GM19328 (cell line): Measurements from ENCODE around the gene DGCR2.

ENCODE experiments used
- ATAC-seq: cut with Tn5 transposase; IDR thresholded peaks from one replicate; pipeline ENCODE4 v1.9.1; 2021; ENCODE audit warnings: mild to moderate bottlenecking, moderate library complexity; ENCODE audit not compliant: unreplicated experiment

Gene DGCR2

DNA sequence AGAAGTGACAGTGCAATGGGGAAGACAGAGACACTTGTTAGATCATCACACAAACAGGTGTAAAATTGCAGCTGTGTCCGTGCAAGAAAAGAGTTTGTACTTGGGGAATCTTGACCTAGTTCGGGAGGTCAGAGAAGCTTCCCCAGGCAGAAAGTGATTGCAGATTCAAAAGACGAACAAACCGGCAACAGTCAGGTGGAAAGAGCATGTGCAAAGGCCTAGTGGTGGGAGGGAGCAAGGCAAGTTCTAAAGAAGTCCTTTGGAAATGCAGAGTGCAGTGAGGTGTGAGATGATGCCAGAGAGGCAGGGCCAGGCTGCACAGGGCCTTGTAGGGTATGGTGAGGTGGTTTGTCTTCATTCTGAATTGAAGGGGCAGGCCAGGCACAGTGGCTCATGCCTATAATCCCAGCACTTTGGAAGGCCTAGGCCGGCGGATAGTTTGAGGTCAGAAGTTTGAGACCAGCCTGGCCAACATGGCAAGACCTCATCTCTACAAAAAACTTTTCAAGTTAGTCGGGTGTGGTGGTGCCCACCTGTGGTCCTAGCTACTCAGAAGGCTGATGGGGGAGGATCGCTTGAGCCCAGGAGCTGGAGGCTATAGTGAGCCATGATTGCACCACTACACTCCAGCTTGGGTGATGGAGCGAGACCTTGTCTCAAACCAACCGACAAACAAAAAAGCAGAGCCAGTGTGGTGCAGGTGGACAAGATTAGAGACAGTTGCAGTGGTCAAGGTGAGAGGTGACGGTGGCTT, 24.2 kb upstream of the DGCR2 start:
- ATAC-seq = no peak

GRCh38 chr22:19143967-19144400, 21.8 kb upstream of the DGCR2 start:
- no peak for ATAC-seq

DNA sequence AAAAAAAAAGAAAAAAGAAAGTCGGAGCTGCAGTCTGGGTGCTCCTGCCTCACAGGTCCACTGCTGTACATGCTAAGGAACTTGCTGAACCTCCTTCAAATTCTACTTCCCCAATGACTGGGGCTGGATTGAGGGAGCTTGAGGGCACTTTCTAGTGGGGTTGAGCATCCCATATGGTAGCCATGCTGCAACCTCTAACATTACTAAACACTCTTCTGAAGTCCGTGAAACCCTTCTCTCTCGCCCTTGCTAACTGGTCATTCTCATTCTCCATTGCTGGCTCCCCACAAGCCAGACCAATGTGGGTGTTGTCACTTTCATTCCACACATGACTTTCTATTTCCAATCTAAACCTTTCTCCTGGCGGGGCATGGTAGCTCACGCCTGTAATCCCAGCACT, 21.0 kb upstream of the DGCR2 start:
- ATAC-seq = no peak

DNA sequence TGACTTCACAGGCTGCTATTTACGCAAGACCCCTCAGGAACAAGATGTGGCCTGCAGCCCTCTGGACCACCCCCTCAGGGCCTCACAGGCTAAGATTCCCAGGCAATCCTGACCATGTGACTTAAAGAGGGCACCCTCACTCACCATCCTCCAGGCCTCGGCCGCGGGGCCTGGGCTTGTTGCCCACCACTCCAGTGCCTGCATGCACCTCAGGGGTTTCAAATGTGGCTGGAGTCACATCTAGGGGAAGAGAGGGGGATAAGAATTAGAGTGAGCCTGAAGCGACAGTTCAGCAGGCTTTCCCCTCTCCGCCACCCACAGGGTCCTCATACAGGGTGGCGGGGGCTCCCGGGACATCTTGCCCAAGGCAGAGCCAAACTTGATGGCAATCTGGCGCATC, 20.2 kb upstream of the DGCR2 start:
- ATAC-seq = no peak

DNA sequence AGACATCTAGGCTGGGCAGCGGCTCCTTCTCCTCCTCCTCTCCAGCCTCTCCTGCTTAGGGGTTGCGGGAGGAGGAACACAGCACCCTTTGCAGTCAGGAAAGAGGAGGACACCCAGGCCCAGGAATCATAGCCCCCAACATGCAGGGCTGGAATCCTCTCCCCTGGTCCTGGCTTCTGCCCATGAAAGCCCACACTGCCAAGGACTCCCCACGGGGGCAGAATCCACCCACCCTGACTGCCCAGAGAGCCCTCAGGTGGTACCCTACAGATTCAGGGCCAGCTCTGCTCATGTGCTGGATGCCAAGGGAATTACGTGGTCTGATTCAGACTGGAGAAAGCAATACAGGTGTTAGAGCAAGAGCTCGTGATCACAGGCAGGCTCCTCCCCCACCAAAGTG, 17.8 kb upstream of the DGCR2 start:
- ATAC-seq = no peak

GRCh38 chr22:19139001-19139356, 16.8 kb upstream of the DGCR2 start:
- no peak for ATAC-seq

DNA sequence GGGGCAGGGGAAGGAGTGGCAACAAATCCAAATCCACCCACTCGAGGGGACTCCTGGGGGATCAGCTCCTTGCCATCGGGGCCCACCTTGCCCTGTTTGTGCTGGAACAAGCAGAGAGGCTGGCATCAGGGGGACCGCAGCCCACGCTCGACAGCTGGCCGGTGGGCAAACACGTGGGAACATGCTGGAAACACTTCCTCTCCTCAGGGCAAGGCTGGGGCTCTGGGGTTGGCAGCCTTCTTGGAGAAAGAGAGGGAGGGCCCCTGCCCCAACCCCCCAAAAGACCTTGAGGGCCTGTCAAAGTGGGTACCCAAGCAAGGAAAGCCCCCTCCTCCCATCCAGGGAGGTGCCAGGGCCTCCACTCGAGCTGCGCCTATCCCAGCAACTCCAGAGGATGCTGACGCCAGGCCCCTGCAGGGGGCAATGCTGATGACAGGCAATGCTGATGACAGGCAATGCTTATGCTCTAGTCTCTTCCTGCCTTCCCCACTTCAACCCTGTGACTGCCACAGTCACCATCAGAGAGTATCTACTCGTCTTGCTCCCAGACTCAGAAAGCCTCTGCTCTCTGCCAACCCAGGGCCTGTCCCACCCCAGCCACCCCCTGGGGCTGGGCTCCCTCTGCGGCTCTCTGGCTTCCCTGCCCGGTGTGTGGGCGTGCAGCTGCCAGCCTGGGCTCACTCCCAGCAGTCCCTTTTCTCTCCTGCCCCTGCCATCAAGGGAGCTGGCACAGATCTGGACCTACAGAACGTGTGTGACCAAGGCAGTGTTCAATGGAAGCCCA, 16.2 kb upstream of the DGCR2 start:
- no peak for ATAC-seq

DNA sequence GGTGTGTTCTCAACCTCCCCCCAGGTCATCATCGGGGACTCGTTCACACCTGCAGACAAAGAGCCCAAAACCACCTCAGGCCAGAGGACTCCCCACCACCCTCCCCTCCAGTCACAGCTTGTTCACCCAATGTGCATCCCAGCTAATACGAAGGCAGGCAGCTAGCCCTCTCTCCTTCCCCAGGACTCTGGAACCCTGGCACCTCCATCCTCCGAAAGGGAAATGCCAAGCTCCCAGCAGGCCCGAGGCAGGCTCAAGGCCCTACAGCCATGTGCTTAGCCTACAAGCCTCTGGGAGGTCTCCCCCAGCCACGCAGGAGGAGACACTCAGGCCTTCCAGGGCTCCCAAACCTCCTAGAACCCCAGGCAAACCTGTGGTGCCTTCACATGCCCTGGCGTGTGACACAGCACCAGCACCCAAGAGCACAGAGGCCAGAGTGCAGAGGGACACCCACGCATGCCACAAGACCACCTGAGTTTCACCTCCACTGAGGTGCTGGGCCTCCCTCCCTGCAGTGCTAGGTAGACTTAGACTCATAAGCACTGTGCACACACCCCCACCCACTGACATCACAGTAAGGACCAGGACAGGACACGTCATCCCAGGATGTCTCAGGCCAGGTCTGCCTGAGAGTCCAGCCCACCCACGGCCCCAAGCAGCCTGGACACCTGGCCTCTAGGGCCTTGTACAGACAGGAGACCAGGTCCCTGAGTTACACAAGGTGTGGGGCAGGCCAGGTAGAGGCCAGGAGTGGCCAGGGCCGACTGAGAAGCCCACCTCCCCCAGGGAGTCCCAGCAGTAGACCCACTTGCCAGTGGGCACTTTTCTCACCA, 15.4 kb upstream of the DGCR2 start:
- ATAC-seq = no peak

- ATAC-seq = no peak
Observed at GRCh38 chr22:19136915-19137314, 14.7 kb upstream of the DGCR2 start.

- no peak for ATAC-seq
Observed at GRCh38 chr22:19134874-19135273, 12.7 kb upstream of the DGCR2 start.

DNA sequence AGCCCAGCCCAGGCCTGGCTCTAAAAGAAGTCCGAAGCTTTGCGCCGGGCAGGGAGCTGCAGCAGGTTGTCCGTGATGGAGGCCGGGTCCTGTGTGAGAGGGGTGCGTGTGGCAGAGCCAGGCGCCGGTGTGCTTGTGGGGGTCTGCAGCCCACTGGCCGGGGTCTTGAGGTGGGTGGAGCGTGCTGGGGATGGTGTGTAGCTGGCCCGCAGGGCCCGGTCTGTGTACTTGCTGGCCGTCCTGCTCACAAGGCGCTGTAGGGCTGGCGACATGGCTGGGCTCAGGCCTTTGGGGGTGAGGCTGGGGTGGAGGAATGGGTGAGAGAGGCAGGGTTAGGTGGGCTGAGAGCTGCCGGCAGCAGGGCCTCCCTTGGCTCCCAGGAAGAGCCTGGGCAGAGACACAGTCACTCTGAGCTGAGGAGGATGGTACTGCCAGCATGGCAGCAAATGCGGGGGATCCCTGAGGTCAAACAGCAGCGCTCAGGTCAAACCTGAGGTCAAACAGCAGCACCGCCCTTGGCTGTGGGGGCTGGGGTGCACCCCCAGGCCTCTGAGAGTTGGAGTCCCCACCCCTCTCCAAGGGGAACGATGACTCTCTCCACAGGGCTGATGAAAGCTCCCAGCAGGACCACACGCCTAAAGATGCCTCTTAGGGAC, 12.1 kb upstream of the DGCR2 start:
- ATAC-seq = no peak

DNA sequence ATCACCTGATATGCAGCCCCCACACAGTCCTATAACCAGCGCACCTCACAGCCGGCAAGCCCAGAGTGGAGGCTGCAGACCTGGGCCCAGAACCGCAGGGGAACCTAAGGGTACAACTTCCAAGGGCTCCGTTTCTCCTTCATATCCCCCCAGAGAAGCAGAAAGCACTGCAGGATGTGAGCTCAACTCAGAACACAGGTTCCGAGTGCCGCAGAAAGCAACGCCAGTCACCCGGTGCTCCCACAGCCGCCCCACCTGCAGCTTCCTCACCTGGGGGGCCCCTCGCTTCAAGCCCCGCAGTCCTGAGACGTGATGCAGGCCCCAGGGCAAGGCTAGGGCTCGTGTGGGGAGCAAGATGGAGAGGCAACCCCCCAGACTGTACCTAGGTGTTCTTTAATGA, 11.3 kb upstream of the DGCR2 start:
- ATAC-seq = no peak

DNA sequence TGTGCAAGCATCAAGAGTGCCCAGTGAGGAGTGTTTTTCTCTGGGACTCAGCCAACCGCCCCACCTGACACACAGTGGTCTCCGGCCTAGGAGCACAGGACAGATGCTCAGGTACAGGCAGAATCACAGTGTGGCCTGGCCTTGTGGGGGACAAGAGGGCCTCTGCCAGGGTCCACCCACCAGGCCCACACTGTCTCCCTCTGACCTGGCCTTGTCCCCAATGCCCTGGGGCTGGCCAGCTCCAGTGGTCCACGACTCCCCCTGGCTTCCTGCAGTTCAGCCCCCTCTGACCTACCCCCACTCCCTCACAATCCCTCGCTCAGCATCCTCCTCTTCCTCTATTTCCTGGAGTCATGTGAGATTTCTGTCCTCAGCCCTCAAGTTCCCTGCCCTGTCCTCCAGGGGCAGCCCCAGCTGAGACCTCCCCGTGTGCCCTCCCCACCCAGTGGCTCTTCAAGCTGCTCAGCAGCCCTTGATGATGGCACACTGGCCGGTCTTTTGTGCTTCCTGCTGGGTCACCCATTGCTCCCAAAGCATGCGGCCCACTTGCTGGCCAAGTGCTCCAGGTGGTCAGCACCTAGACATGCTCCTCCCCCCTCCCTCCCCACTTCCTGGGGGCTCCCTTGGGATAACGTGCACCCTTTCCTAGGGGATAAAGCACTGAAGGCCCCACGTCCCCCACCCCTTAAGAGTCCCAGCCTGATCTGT, 10.6 kb upstream of the DGCR2 start:
- ATAC-seq = no peak

- no peak for ATAC-seq
Observed at GRCh38 chr22:19132153-19132552, 9.9 kb upstream of the DGCR2 start.

DNA sequence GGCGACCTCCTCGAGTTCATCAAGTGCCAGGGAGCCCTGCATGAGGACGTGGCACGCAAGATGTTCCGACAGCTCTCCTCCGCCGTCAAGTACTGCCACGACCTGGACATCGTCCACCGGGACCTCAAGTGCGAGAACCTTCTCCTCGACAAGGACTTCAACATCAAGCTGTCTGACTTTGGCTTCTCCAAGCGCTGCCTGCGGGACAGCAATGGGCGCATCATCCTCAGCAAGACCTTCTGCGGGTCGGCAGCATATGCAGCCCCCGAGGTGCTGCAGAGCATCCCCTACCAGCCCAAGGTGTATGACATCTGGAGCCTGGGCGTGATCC, 9.4 kb upstream of the DGCR2 start:
- no peak for ATAC-seq

DNA sequence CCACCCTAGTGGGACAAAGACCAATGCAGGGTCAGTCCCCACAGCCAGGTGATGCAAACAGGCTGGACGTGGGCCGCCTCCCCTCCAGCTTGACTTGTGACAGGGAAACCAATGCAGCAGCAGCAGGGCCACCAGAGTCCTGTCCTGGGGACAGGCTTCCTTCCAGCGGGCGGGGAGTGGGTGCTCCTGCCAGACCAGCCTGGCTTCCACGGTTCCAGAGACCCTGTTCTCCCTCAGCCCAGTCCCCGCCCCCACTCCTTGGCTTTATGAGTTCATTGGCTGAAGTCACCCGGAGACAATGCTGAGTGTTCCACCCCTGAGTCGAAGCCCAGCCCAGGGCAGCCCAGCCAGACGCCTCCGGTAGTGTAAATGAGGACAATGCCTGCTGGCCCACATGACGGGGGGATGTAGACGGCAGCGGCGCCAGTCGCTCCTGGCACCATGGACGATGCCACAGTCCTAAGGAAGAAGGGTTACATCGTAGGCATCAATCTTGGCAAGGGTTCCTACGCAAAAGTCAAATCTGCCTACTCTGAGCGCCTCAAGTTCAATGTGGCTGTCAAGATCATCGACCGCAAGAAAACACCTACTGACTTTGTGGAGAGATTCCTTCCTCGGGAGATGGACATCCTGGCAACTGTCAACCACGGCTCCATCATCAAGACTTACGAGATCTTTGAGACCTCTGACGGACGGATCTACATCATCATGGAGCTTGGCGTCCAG, 8.9 kb upstream of the DGCR2 start, which contains the start of gene TSSK2:
Gene TSSK2 (plus strand): TSS at position 350 of the 726 bp plus-strand sequence. CDS start 92 bp downstream, at position 442.
- ATAC-seq = no peak

- no peak for ATAC-seq
Observed at GRCh38 chr22:19129871-19130270, 7.7 kb upstream of the DGCR2 start.

GRCh38 chr22:19128946-19129727, 6.9 kb upstream of the DGCR2 start:
- no peak for ATAC-seq

DNA sequence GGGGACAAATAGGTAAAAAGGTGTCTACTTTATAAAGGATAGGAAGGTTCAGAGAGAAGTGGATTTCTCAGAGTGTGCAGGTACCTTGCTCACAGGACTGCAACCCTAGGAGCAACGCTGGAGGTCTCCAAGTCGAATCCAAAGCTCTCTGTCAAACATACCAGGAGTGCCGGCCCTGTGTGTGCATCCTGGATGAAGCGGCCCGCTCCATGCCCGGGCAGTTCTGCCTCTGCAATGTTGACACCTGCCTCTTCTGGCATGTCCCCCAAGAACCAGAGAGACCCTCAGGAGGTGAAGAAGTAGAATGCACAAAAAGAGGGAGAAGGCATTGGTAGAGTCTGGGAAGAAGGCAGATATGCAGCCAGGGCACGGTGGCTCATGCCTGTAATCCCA, 5.8 kb upstream of the DGCR2 start:
- no peak for ATAC-seq
